HG02610 (cell line): ENCODE measurements around the gene OR8S1.
"Not testable (repeated sequence)": the region's sequence is repeated elsewhere in the genome, so short reads cannot be mapped to it uniquely, and the experiment has no call there.

Source experiments
- ATAC-seq: cut with Tn5 transposase; IDR thresholded peaks from one replicate; pipeline ENCODE4 v1.9.1; 2021; ENCODE audit warnings: mild to moderate bottlenecking, moderate library complexity; ENCODE audit not compliant: unreplicated experiment

The OR8S1 gene

GRCh38 chr12:48525332-48525731 is at the start of gene OR8S1:
Gene OR8S1, plus strand, starts transcription at chr12:48525632. Its CDS starts 0 bp downstream, at chr12:48525632.
- ATAC-seq = no peak

GRCh38 chr12:48482198-48482597 is 43.2 kb upstream of the OR8S1 start, which contains the start of gene C12orf54:
Gene C12orf54, plus strand, starts transcription at chr12:48482498. Its CDS starts 799 bp downstream, at chr12:48483297.
- ATAC-seq = no peak

DNA sequence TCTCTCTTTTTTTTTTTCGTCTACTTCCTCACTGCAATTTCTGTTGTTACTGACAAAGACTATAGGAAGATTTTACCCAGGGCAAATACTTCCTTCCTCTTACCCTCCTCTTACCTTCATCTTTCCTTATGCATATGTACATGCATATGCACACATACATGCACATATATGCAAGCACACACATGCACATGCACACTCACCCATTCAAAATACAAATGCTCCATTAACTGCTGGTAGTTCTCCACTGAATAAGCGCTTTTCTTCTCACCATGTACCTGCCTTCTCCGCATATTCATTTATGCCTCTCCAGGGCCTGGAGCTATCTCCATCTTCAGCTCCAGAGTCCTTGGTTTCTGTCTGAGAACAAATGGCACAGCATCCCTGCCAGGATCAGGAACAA is 42.5 kb upstream of the OR8S1 start:
- ATAC-seq = no peak

DNA sequence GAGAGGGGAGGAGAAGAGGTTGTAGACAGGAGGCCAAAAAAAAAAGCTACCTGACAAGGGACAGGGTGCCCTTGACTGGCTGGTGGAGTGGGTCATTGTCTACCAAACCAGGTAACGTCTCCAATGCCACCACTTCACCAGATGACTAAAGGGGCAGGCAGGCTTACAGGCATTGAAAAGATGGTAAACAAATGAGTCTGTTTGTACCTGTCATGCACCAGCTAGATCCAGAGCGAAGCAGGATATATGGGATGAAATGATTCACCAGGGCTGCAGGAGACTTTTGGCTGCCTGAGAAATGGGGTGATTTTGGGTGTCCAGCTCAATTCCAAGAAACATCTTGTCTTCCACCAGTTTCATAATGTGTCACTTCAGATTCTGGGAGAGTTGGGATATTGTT is 39.2 kb upstream of the OR8S1 start:
- no peak for ATAC-seq

DNA sequence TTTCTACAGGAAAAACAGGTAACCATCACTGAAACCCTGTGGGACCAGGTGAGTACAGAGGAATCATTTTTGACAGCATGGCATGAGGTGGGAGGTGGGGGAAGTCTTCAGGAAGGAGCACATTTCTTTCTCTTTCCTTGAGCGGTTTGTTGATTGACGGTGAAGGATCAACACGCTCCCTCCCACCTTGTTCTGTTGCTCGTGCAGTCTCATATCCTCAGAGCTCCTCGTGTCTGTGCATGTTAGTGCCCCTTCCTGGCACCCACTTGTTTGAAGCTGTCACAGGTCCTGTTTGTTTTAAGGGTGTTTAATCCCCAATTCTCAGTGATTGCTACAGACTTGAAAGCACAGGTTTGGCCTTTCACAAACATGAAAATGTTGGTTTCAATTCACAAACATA is 38.8 kb upstream of the OR8S1 start:
- no peak for ATAC-seq

DNA sequence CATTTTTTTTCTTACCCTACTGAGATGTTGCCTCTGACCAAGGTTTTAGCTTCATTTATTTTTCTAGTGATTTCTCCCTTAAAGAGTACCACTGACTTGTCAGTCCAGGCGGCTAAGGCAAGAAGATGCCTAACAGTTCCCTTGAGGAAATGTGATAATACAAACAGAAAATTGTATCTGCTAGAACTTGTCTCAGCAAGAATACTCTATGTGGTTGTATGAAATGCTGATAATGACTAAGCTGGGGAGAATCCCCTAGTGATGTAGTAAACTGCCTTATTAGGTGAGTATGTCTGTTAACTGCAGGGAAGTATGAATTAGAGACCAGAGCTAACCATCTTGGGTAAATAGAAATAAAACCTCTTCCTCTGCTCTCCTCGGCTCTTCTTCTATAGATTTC is 36.4 kb upstream of the OR8S1 start:
- ATAC-seq = peak; percentile 92

DNA sequence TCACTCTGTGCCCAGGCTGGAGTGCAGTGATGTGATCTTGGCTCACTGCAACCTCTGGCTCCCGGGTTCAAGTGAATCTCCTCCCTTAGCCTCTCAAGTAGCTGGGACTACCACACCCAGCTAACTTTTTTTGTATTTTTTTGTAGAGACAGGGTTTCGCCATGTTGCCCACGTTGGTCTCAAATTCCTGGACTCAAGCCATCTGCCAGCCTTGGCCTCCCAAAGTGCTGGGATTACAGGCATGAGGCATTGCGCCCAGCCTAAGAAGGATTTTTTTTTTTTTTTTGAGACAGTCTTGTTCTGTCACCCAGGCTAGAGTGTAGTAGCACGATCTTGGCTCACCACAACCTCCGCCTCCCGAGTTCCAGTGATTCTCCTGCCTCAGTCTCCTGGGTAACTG is 36.0 kb upstream of the OR8S1 start:
- not testable (repeated sequence) for ATAC-seq

GRCh38 chr12:48500281-48500680 is 25.2 kb upstream of the OR8S1 start:
- not testable (repeated sequence) for ATAC-seq

- not testable (repeated sequence) for ATAC-seq
Measured at GRCh38 chr12:48506836-48507235, 18.6 kb upstream of the OR8S1 start.

DNA sequence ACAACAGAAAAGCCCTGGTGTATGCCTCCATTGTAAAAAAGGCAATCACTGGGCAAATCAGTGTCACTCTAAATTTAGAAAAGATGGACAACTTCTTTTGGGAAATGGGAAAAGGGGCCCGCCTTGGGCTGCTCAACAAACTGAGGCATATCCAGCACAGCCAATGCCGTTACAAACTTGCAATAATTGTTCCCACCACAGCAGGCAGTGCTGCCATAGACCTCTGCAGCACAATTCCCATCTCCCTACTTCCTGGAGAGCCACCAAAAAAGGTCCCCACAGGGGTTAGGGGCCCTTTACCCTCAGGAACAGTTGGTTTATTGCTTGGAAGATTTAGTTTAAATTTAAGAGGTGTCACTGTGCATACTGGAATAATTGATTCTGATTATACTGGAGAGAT is 16.4 kb upstream of the OR8S1 start:
- ATAC-seq = no peak

- ATAC-seq = no peak
Measured at GRCh38 chr12:48510111-48510510, 15.3 kb upstream of the OR8S1 start.

DNA sequence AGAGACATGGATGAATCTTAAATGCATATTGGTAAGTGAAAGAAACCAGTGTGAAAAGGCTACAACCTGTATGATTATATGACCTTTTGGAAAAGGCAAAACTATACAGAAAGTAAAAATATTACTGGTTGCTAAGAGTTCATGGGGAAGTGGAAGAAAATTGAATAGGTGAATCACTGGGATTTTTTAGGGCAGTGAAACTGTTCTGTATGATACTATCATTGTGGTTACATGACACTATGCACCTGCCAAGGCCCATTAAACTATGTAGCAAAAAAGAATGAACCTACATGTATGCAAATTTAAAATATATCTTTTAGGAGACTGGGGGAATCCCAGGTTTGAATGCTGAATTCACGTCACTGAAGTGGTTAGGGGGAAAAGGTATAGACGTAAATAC is 12.6 kb upstream of the OR8S1 start:
- ATAC-seq = peak; percentile 93

- ATAC-seq = no peak
Measured at GRCh38 chr12:48514728-48515127, 10.7 kb upstream of the OR8S1 start.

GRCh38 chr12:48520381-48520780 is 5.1 kb upstream of the OR8S1 start:
- not testable (repeated sequence) for ATAC-seq

GRCh38 chr12:48527891-48528670 is 2.6 kb downstream of the OR8S1 start:
- ATAC-seq = no peak

DNA sequence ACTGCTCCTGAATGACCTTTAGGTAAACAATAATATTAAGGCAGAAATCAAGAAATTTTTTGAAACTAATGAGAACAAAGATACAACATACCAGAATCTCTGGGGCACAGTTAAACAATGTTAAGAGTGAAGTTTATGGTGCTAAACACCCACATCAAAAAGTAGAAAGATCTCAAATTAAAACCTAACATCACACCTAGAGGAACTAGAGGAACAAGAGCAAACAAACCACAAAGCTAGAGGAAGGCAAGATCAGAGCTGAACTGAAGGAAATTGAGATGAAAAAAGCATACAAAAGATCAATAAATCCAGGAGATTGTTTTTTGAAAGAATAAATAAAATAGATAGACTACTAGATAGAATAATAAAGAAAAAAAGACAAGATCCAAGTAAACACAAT is 7.2 kb downstream of the OR8S1 start:
- ATAC-seq = no peak

DNA sequence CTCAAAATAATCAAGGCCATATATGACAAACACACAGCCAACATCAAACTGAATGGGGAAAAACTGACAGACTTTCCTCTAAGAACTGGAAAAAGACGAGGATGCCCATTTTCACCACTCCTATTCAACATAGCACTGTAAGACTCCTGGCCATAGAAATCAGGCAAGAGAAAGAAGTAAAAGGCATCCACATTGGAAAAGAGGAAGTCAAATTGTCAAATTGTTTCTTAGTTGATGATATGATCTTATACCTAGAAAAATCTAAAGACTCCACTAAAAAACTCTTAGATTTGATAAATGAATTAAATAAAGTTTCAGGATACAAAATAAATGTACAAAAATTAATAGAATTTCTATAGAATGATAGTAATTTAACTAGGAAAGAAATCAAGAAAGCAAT is 11.2 kb downstream of the OR8S1 start:
- ATAC-seq = no peak

DNA sequence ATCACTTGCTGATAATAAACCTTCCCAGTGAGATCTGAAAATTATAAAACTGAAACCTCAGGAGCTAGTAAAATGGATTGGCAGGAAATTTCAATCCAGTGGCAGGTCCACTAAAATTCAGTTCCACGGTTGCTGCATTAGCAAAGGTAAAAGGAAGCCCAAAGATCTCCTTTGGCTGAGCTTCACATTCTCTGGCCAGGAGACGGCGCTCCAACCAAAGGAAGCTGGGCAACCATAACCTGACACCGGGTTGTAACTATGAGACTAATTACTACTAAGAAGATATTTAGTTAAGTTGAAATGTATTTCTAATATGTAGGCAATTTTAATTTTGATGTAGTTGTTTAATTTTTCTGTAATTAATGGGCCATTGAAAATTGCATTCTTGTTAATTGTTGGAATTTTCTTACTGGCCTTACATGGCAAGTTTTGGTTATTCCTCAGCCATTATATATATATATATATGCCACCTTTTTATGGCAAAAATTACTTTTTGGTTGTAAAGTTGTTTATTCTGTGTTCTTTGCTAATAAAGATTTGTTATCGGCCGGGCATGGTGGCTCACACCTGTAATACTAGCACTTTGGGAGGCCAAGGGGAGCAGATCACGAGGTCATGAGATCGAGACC is 17.0 kb downstream of the OR8S1 start:
- ATAC-seq = no peak

GRCh38 chr12:48545833-48546469 is 20.5 kb downstream of the OR8S1 start:
- no peak for ATAC-seq

DNA sequence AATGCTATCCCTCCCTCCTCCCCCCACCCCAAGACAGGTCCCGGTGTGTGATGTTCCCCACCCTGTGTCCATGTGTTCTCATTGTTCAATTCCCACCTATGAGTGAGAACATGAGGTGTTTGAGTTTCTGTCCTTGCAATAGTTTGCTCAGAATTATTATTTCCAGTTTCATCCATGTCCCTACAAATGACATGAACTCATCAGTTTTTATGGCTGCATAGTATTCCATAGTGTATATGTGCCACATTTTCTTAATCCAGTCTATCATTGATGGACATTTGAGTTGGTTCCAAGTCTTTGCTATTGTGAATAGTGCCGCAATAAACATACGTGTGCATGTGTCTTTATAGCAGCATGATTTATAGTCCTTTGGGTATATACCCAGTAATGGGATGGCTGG is 21.6 kb downstream of the OR8S1 start:
- ATAC-seq = not testable (repeated sequence)

DNA sequence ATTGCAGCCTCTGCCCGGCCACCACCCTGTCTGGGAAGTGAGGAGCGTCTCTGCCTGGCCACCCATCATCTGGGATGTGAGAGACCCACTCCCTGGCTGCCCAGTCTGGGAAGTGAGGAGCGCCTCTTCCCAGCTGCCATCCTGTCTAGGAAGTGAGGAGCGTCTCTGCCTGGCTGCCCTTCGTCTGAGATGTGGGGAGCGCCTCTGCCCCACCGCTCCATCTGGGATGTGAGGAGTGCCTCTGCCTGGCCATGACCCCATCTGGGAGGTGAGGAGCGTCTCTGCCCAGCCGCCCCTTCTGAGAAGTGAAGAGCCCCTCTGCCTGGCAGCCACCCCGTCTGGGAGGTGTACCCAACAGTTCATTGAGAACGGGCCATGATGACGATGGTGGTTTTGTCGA is 26.2 kb downstream of the OR8S1 start:
- not testable (repeated sequence) for ATAC-seq
